ENCODE measurements around the gene TNFRSF12A. TPM values are rescaled to one million over a fixed set of nuclear protein-coding genes. Genes with fewer than 3 reads are reported as not detected.

The TNFRSF12A gene
- total RNA-seq, 2 donors from 2014 or later: 11.6 to 27.3 TPM

- H3K27ac ChIP-seq: no peak overlapping the region
- intact Hi-C loops (cut with DNase I): no loop called here
- no peaks in the 10 kb centered on the region for H3K36me3 ChIP-seq
- H3K4me1 ChIP-seq: peaks cover 9% of the 10 kb centered on the region
- no peak for TF ChIP-seq CTCF (IDR thresholded peaks at IDR 0.05)
- peaks cover 12% of the 10 kb centered on the region for H3K27me3 ChIP-seq
- H3K4me3 ChIP-seq: peak overlapping the region; percentile 54
- H3K9ac ChIP-seq (ENCODE audit: low read depth in 2 of 2, low read length in 2 of 2): peak overlapping the region in 1 of 2 donors; percentile 82
- DNase-seq: no peak
- H3K9me3 ChIP-seq: no peaks in the 10 kb centered on the region
Measured at GRCh38 chr16:3035289-3035971, 15.3 kb downstream of the TNFRSF12A start.

- Histone ChIP-seq H3K9ac (ENCODE audit: low read depth in 2 of 2, low read length in 2 of 2) (peak overlapping the region; percentile 61 to 82), H3K4me1 (peaks cover 9% of the 10 kb centered on the region), H3K27ac (peak overlapping the region; percentile 62), H3K9me3 (no peaks in the 10 kb centered on the region), H3K36me3 (no peaks in the 10 kb centered on the region), H3K4me3 (peak overlapping the region; percentile 54), H3K27me3 (peaks cover 12% of the 10 kb centered on the region)
- TF ChIP-seq CTCF (IDR thresholded peaks at IDR 0.05): no peak
- peak; percentile 67 for DNase-seq
- intact Hi-C loops (cut with DNase I): no loop called here
Measured at GRCh38 chr16:3035972-3036725, 16.0 kb downstream of the TNFRSF12A start.

GRCh38 chr16:3036726-3037315 is 16.7 kb downstream of the TNFRSF12A start, which contains the start of gene BICDL2:
BICDL2 (minus strand) TSS chr16:3036944; CDS start chr16:3035496, 1,448 bp downstream.
- H3K36me3 ChIP-seq: no peaks in the 10 kb centered on the region
- TF ChIP-seq CTCF (IDR thresholded peaks at IDR 0.05): no peak
- intact Hi-C loops (cut with DNase I): no loop called here
- peak within 1 kb of the TSS; percentile 54 for H3K4me3 ChIP-seq
- H3K27ac ChIP-seq: peak within 1 kb of the TSS; percentile 62
- peaks cover 9% of the 10 kb centered on the region for H3K4me1 ChIP-seq
- peak; percentile 90 for DNase-seq
- H3K27me3 ChIP-seq: peaks cover 12% of the 10 kb centered on the region
- no peaks in the 10 kb centered on the region for H3K9me3 ChIP-seq
- peak within 1 kb of the TSS; percentile 61 to 82 for H3K9ac ChIP-seq (ENCODE audit: low read depth in 2 of 2, low read length in 2 of 2)

GRCh38 chr16:3038256-3038655 is 18.1 kb downstream of the TNFRSF12A start:
- H3K4me1 ChIP-seq: peaks cover 9% of the 10 kb centered on the region
- TF ChIP-seq CTCF (IDR thresholded peaks at IDR 0.05): no peak
- H3K27ac ChIP-seq: peak overlapping the region; percentile 57
- DNase-seq: peak; percentile 86
- H3K4me3 ChIP-seq: no peak overlapping the region
- intact Hi-C loops (cut with DNase I): no loop called here
- no peaks in the 10 kb centered on the region for H3K9me3 ChIP-seq
- H3K27me3 ChIP-seq: peaks cover 12% of the 10 kb centered on the region
- H3K9ac ChIP-seq (ENCODE audit: low read depth in 2 of 2, low read length in 2 of 2): no peak overlapping the region
- H3K36me3 ChIP-seq: no peaks in the 10 kb centered on the region

- no peaks in the 10 kb centered on the region for H3K9me3 ChIP-seq
- no peak overlapping the region for H3K4me3 ChIP-seq
- no peak for TF ChIP-seq CTCF (IDR thresholded peaks at IDR 0.05)
- no peak overlapping the region for H3K9ac ChIP-seq (ENCODE audit: low read depth in 2 of 2, low read length in 2 of 2)
- no peaks in the 10 kb centered on the region for H3K36me3 ChIP-seq
- intact Hi-C loops (cut with DNase I): no loop called here
- H3K27me3 ChIP-seq: peaks cover 13% of the 10 kb centered on the region
- peak overlapping the region; percentile 57 for H3K27ac ChIP-seq
- H3K4me1 ChIP-seq: peaks cover 9% of the 10 kb centered on the region
- DNase-seq: peak; percentile 83
Measured at GRCh38 chr16:3038896-3039295, 18.7 kb downstream of the TNFRSF12A start.

Measured in colonic mucosa (tissue), 4 donors.